Superior temporal gyrus (tissue), 1 donor: ENCODE results near the gene EMP3.
A peak's percentile ranks its signal among the peaks of the same experiment; 100 is the strongest.
"Not testable (repeated sequence)": the region's sequence is repeated elsewhere in the genome, so short reads cannot be mapped to it uniquely, and the experiment has no call there.

ENCODE experiments used
- DNase-seq: peaks from one replicate; pipeline ENCODE4 v3.0.0-alpha.2; 2016; ENCODE audit errors: extremely low spot score

EMP3 gene

GRCh38 chr19:48325265-48325910 lies at the start of gene EMP3:
Gene EMP3, plus strand, starts transcription at chr19:48325552. Its CDS starts 1,293 bp downstream, at chr19:48326845.
- no peak for DNase-seq

- no peak for DNase-seq
Observed at GRCh38 chr19:48279747-48280146, 45.6 kb upstream of the EMP3 start.

GRCh38 chr19:48283908-48284307 lies 41.4 kb upstream of the EMP3 start:
- no peak for DNase-seq

- DNase-seq = no peak
Observed at GRCh38 chr19:48284896-48285295, 40.5 kb upstream of the EMP3 start.

- no peak for DNase-seq
Observed at GRCh38 chr19:48287748-48288147, 37.6 kb upstream of the EMP3 start.

GRCh38 chr19:48290401-48290770 lies 35.0 kb upstream of the EMP3 start:
- no peak for DNase-seq

- DNase-seq = peak; percentile 80
Observed at GRCh38 chr19:48290771-48291488, 34.4 kb upstream of the EMP3 start.

- DNase-seq = not testable (repeated sequence)
Observed at GRCh38 chr19:48291489-48291815, 33.9 kb upstream of the EMP3 start.

GRCh38 chr19:48292798-48293197 lies 32.6 kb upstream of the EMP3 start:
- no peak for DNase-seq

GRCh38 chr19:48295458-48295857 lies 29.9 kb upstream of the EMP3 start:
- no peak for DNase-seq

- DNase-seq = no peak
Observed at GRCh38 chr19:48296963-48297734, 28.2 kb upstream of the EMP3 start.

- no peak for DNase-seq
Observed at GRCh38 chr19:48297975-48298374, 27.4 kb upstream of the EMP3 start.

GRCh38 chr19:48301886-48302599 lies 23.3 kb upstream of the EMP3 start:
- no peak for DNase-seq

GRCh38 chr19:48302600-48302959 lies 22.8 kb upstream of the EMP3 start:
- no peak for DNase-seq

GRCh38 chr19:48303367-48303766 lies 22.0 kb upstream of the EMP3 start:
- no peak for DNase-seq

GRCh38 chr19:48303866-48304265 lies 21.5 kb upstream of the EMP3 start:
- DNase-seq = no peak

GRCh38 chr19:48308631-48309586 lies 16.4 kb upstream of the EMP3 start:
- DNase-seq = no peak

GRCh38 chr19:48309731-48310130 lies 15.6 kb upstream of the EMP3 start:
- not testable (repeated sequence) for DNase-seq

- DNase-seq = no peak
Observed at GRCh38 chr19:48310227-48310626, 15.1 kb upstream of the EMP3 start.

GRCh38 chr19:48311384-48311783 lies 14.0 kb upstream of the EMP3 start:
- no peak for DNase-seq

GRCh38 chr19:48315712-48316111 lies 9.6 kb upstream of the EMP3 start:
- DNase-seq = no peak
